ENCODE measurements around the gene STX7.

GRCh38 chr6:132414322-132414721, 98.6 kb downstream of the STX7 start:
- TF ChIP-seq TCF7L2 (IDR thresholded peaks at IDR 0.05; ENCODE audit: borderline replicate concordance, low read depth, low read length) (no peak), MEIS1 (CRISPR knock-in tag; IDR thresholded peaks at IDR 0.05; ENCODE audit: borderline replicate concordance) (no peak), PRDM4 (tag by site-specific recombination; IDR thresholded peaks at IDR 0.05) (no peak), ZNF560 (tag by site-specific recombination; IDR thresholded peaks at IDR 0.05; ENCODE audit: borderline replicate concordance) (no peak), ZBTB44 (tag by site-specific recombination; IDR thresholded peaks at IDR 0.05) (no peak)
- TF ChIP-seq, protein P1, sequence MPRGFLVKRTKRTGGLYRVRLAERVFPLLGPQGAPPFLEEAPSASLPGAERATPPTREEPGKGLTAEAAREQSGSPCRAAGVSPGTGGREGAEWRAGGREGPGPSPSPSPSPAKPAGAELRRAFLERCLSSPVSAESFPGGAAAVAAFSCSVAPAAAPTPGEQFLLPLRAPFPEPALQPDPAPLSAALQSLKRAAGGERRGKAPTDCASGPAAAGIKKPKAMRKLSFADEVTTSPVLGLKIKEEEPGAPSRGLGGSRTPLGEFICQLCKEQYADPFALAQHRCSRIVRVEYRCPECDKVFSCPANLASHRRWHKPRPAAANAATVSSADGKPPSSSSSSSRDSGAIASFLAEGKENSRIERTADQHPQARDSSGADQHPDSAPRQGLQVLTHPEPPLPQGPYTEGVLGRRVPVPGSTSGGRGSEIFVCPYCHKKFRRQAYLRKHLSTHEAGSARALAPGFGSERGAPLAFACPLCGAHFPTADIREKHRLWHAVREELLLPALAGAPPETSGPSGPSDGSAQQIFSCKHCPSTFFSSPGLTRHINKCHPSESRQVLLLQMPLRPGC (tag by site-specific recombination; IDR thresholded peaks at IDR 0.05), result no peak
- TF ChIP-seq, protein P2, sequence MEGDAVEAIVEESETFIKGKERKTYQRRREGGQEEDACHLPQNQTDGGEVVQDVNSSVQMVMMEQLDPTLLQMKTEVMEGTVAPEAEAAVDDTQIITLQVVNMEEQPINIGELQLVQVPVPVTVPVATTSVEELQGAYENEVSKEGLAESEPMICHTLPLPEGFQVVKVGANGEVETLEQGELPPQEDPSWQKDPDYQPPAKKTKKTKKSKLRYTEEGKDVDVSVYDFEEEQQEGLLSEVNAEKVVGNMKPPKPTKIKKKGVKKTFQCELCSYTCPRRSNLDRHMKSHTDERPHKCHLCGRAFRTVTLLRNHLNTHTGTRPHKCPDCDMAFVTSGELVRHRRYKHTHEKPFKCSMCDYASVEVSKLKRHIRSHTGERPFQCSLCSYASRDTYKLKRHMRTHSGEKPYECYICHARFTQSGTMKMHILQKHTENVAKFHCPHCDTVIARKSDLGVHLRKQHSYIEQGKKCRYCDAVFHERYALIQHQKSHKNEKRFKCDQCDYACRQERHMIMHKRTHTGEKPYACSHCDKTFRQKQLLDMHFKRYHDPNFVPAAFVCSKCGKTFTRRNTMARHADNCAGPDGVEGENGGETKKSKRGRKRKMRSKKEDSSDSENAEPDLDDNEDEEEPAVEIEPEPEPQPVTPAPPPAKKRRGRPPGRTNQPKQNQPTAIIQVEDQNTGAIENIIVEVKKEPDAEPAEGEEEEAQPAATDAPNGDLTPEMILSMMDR (tag by site-specific recombination; IDR thresholded peaks at IDR 0.05), result no peak
- TF ChIP-seq, protein P3, sequence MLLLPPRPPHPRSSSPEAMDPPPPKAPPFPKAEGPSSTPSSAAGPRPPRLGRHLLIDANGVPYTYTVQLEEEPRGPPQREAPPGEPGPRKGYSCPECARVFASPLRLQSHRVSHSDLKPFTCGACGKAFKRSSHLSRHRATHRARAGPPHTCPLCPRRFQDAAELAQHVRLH (tag by site-specific recombination; IDR thresholded peaks at IDR 0.05), result no peak
